ENCODE data around the gene SMKR1.
"Not testable (repeated sequence)": the region's sequence is repeated elsewhere in the genome, so short reads cannot be mapped to it uniquely, and the experiment has no call there.

Gene SMKR1

GRCh38 chr7:129481376-129481775 is 21.0 kb upstream of the SMKR1 start:
- in situ Hi-C loops (cut with MboI; ENCODE audit: low sequenced_read_pairs) = not testable (repeated sequence)

- in situ Hi-C loops (cut with MboI; ENCODE audit: low sequenced_read_pairs) = no loop called here
Measured at GRCh38 chr7:129482781-129483180, 19.6 kb upstream of the SMKR1 start.

GRCh38 chr7:129489491-129489890 is 12.8 kb upstream of the SMKR1 start:
- in situ Hi-C loops (cut with MboI; ENCODE audit: low sequenced_read_pairs) = no loop called here

- in situ Hi-C loops (cut with MboI; ENCODE audit: low sequenced_read_pairs) = no loop called here
Measured at GRCh38 chr7:129492391-129492790, 9.9 kb upstream of the SMKR1 start.

- in situ Hi-C loops (cut with MboI; ENCODE audit: low sequenced_read_pairs) = no loop called here
Measured at GRCh38 chr7:129493555-129493954, 8.8 kb upstream of the SMKR1 start.

GRCh38 chr7:129494041-129494440 is 8.3 kb upstream of the SMKR1 start:
- in situ Hi-C loops (cut with MboI; ENCODE audit: low sequenced_read_pairs) = no loop called here

GRCh38 chr7:129495987-129496386 is 6.3 kb upstream of the SMKR1 start:
- in situ Hi-C loops (cut with MboI; ENCODE audit: low sequenced_read_pairs) = no loop called here

GRCh38 chr7:129496653-129497052 is 5.7 kb upstream of the SMKR1 start:
- in situ Hi-C loops (cut with MboI; ENCODE audit: low sequenced_read_pairs) = no loop called here

GRCh38 chr7:129497156-129497555 is 5.2 kb upstream of the SMKR1 start:
- in situ Hi-C loops (cut with MboI; ENCODE audit: low sequenced_read_pairs) = no loop called here

GRCh38 chr7:129498021-129498420 is 4.3 kb upstream of the SMKR1 start:
- in situ Hi-C loops (cut with MboI; ENCODE audit: low sequenced_read_pairs) = no loop called here

GRCh38 chr7:129499999-129500398 is 2.3 kb upstream of the SMKR1 start:
- in situ Hi-C loops (cut with MboI; ENCODE audit: low sequenced_read_pairs) = no loop called here

- in situ Hi-C loops (cut with MboI; ENCODE audit: low sequenced_read_pairs) = no loop called here
Measured at GRCh38 chr7:129502708-129503685, 666 bp downstream of the SMKR1 start.

- in situ Hi-C loops (cut with MboI; ENCODE audit: low sequenced_read_pairs) = no loop called here
Measured at GRCh38 chr7:129503725-129504124, 1.4 kb downstream of the SMKR1 start.

- in situ Hi-C loops (cut with MboI; ENCODE audit: low sequenced_read_pairs) = no loop called here
Measured at GRCh38 chr7:129512192-129512591, 9.9 kb downstream of the SMKR1 start.

GRCh38 chr7:129513546-129513945 is 11.2 kb downstream of the SMKR1 start:
- in situ Hi-C loops (cut with MboI; ENCODE audit: low sequenced_read_pairs) = no loop called here

- in situ Hi-C loops (cut with MboI; ENCODE audit: low sequenced_read_pairs) = no loop called here
Measured at GRCh38 chr7:129514683-129515082, 12.4 kb downstream of the SMKR1 start.

- in situ Hi-C loops (cut with MboI; ENCODE audit: low sequenced_read_pairs) = no loop called here
Measured at GRCh38 chr7:129515381-129515780, 13.1 kb downstream of the SMKR1 start.

- in situ Hi-C loops (cut with MboI; ENCODE audit: low sequenced_read_pairs) = no loop called here
Measured at GRCh38 chr7:129517931-129518330, 15.6 kb downstream of the SMKR1 start.

- in situ Hi-C loops (cut with MboI; ENCODE audit: low sequenced_read_pairs) = no loop called here
Measured at GRCh38 chr7:129519464-129519863, 17.1 kb downstream of the SMKR1 start.

GRCh38 chr7:129522088-129522970 is 20.0 kb downstream of the SMKR1 start:
- in situ Hi-C loops (cut with MboI; ENCODE audit: low sequenced_read_pairs) = no loop called here

- in situ Hi-C loops (cut with MboI; ENCODE audit: low sequenced_read_pairs) = no loop called here
Measured at GRCh38 chr7:129522971-129523340, 20.6 kb downstream of the SMKR1 start.

- in situ Hi-C loops (cut with MboI; ENCODE audit: low sequenced_read_pairs) = no loop called here
Measured at GRCh38 chr7:129523924-129524323, 21.6 kb downstream of the SMKR1 start.
